Astrocyte (in vitro differentiated cells and primary cell): ENCODE data around the gene APBA2. TPM values are rescaled to one million over a fixed set of nuclear protein-coding genes. Genes with fewer than 3 reads are reported as not detected.

Source experiments
- DNase-seq: peaks from one replicate; pipeline ENCODE4 v3.0.0-alpha.2; 2010; ENCODE audit warnings: low read depth
- FAIRE-seq: peaks from 2 replicates; lab custom pipeline; 2011; peaks lifted over from hg19 to GRCh38; lab: Jason Lieb, UNC
- H2AFZ ChIP-seq: 2 replicates; pipeline ENCODE4 v1.6.0; 2012; ENCODE audit warnings: low read depth, low read length, inconsistent platforms
- H3K27ac ChIP-seq: 2 replicates; pipeline ENCODE4 v1.5.1; 2011; ENCODE audit warnings: low read depth, low read length, inconsistent platforms
- H3K27me3 ChIP-seq: 2 replicates; pipeline ENCODE4 v1.6.0; 2011; ENCODE audit warnings: low read length, inconsistent platforms; ENCODE audit not compliant: insufficient read depth
- H3K36me3 ChIP-seq: 2 replicates; pipeline ENCODE4 v1.5.1; 2011; ENCODE audit warnings: low read length, inconsistent platforms; ENCODE audit not compliant: insufficient read depth
- H3K4me1 ChIP-seq: 2 replicates; pipeline ENCODE4 v1.5.1; 2011; ENCODE audit warnings: low read length, inconsistent platforms; ENCODE audit not compliant: insufficient read depth
- H3K4me2 ChIP-seq: 2 replicates; pipeline ENCODE4 v1.6.0; 2012; ENCODE audit warnings: low read length, inconsistent platforms
- H3K4me3 ChIP-seq: 2 replicates; pipeline ENCODE4 v1.5.1; 2011; ENCODE audit warnings: low read depth, mild to moderate bottlenecking, low read length, inconsistent platforms; ENCODE audit not compliant: insufficient read depth
- H3K79me2 ChIP-seq: 2 replicates; pipeline ENCODE4 v1.6.0; 2012; ENCODE audit warnings: mild to moderate bottlenecking, low read length, inconsistent platforms; ENCODE audit not compliant: insufficient read depth
- H3K9ac ChIP-seq: 2 replicates; pipeline ENCODE4 v1.6.0; 2012; ENCODE audit warnings: mild to moderate bottlenecking, low read length, inconsistent platforms
- H3K9me3 ChIP-seq: 2 replicates; pipeline ENCODE4 v1.5.1; 2012; ENCODE audit warnings: low read depth, mild to moderate bottlenecking, low read length, inconsistent platforms; ENCODE audit not compliant: insufficient read depth
- H4K20me1 ChIP-seq: 2 replicates; pipeline ENCODE4 v1.6.0; 2012; ENCODE audit warnings: low read length, inconsistent platforms; ENCODE audit not compliant: insufficient read depth
- H3K27ac Mint-ChIP-seq: one replicate; pipeline ENCODE4 v1.8.0; 2021; ENCODE audit warnings: mild to moderate bottlenecking, mixed read lengths; ENCODE audit not compliant: unreplicated experiment
- H3K27me3 Mint-ChIP-seq: one replicate; pipeline ENCODE4 v1.8.0; 2021; ENCODE audit warnings: low read depth, mixed read lengths; ENCODE audit not compliant: unreplicated experiment
- H3K36me3 Mint-ChIP-seq: one replicate; pipeline ENCODE4 v1.8.0; 2021; ENCODE audit warnings: low read depth, mixed read lengths; ENCODE audit not compliant: unreplicated experiment
- H3K4me1 Mint-ChIP-seq: one replicate; pipeline ENCODE4 v1.8.0; 2021; ENCODE audit warnings: low read depth, mixed read lengths; ENCODE audit not compliant: unreplicated experiment
- H3K4me3 Mint-ChIP-seq: one replicate; pipeline ENCODE4 v1.8.0; 2021; ENCODE audit warnings: mild to moderate bottlenecking, moderate library complexity, mixed read lengths; ENCODE audit not compliant: unreplicated experiment
- H3K9me3 Mint-ChIP-seq: one replicate; pipeline ENCODE4 v1.8.0; 2021; ENCODE audit warnings: mild to moderate bottlenecking, mixed read lengths; ENCODE audit not compliant: unreplicated experiment
- EZH2 ChIP-seq: IDR thresholded peaks from 2 replicates; pipeline ENCODE4 v1.6.1; 2012; ENCODE audit warnings: mild to moderate bottlenecking, low read length, inconsistent platforms; ENCODE audit not compliant: insufficient read depth
- total RNA-seq: library from RNA; stranded (reverse); gene quantifications from 2 replicates; pipeline ENCODE4 v1.2.1, GENCODE V29; 2021
- TF ChIP-seq, protein P1 (sequence below): IDR thresholded peaks from 2 replicates; pipeline ENCODE4 v1.5.1; 2011; ENCODE audit warnings: low read depth, mild to moderate bottlenecking, inconsistent platforms, low read length, moderate library complexity; ENCODE audit not compliant: insufficient read depth

Gene APBA2
- total RNA-seq, 1 donor from 2014 or later: 15.2 TPM

GRCh38 chr15:28892789-28893610 lies 7.2 kb downstream of the APBA2 start:
- TF ChIP-seq EZH2: no peak
- TF ChIP-seq, protein P1, sequence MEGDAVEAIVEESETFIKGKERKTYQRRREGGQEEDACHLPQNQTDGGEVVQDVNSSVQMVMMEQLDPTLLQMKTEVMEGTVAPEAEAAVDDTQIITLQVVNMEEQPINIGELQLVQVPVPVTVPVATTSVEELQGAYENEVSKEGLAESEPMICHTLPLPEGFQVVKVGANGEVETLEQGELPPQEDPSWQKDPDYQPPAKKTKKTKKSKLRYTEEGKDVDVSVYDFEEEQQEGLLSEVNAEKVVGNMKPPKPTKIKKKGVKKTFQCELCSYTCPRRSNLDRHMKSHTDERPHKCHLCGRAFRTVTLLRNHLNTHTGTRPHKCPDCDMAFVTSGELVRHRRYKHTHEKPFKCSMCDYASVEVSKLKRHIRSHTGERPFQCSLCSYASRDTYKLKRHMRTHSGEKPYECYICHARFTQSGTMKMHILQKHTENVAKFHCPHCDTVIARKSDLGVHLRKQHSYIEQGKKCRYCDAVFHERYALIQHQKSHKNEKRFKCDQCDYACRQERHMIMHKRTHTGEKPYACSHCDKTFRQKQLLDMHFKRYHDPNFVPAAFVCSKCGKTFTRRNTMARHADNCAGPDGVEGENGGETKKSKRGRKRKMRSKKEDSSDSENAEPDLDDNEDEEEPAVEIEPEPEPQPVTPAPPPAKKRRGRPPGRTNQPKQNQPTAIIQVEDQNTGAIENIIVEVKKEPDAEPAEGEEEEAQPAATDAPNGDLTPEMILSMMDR: no peak
- FAIRE-seq (no peak), DNase-seq (peak; percentile 58)
- H3K36me3 Mint-ChIP-seq: peaks cover 2% of the 10 kb centered on the region
- no peaks in the 10 kb centered on the region for H3K9me3 ChIP-seq
- H3K27me3 Mint-ChIP-seq: no peaks in the 10 kb centered on the region
- H3K4me1 ChIP-seq: peaks cover 3% of the 10 kb centered on the region
- peaks cover 11% of the 10 kb centered on the region for H3K4me1 Mint-ChIP-seq
- no peak overlapping the region for H3K27ac Mint-ChIP-seq
- peaks cover 36% of the 10 kb centered on the region for H3K79me2 ChIP-seq
- no peak overlapping the region for H3K27ac ChIP-seq
- peaks cover 35% of the 10 kb centered on the region for H4K20me1 ChIP-seq
- no peak overlapping the region for H3K4me3 ChIP-seq
- no peaks in the 10 kb centered on the region for H3K27me3 ChIP-seq
- H3K36me3 ChIP-seq: no peaks in the 10 kb centered on the region
- no peak overlapping the region for H2AFZ ChIP-seq
- H3K4me3 Mint-ChIP-seq: no peak overlapping the region
- no peaks in the 10 kb centered on the region for H3K9me3 Mint-ChIP-seq
- H3K9ac ChIP-seq: no peak overlapping the region
- H3K4me2 ChIP-seq: no peak overlapping the region

DNA sequence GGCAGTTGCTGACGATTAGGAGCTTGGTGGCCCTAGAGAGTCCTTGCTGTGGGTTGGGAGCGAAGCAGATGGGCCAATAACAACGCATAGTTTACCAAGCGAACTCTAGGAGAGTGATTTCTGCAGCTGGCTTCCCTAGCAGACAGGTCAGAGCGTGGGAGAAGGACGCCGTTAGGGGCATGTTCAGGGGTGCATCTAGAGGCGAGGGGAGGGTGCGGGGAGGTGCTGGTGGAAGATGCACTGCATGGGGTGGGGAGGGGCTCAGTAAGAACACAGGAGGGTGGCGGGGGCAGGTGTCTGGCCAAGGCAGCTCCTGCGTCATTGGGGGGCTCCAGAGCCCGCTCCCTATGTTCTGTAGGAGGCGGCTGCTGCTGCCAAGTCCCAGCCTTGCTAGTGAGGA lies 8.9 kb downstream of the APBA2 start:
- Histone ChIP-seq H2AFZ (no peak overlapping the region), H3K9ac (no peak overlapping the region), H3K36me3 (no peaks in the 10 kb centered on the region), H3K79me2 (peaks cover 36% of the 10 kb centered on the region), H3K4me1 (peaks cover 3% of the 10 kb centered on the region), H3K4me2 (no peak overlapping the region), H3K27ac (no peak overlapping the region), H4K20me1 (peaks cover 30% of the 10 kb centered on the region), H3K4me3 (no peak overlapping the region), H3K27me3 (no peaks in the 10 kb centered on the region), H3K9me3 (no peaks in the 10 kb centered on the region)
- H3K4me3 Mint-ChIP-seq: no peak overlapping the region
- peaks cover 2% of the 10 kb centered on the region for H3K36me3 Mint-ChIP-seq
- peaks cover 10% of the 10 kb centered on the region for H3K4me1 Mint-ChIP-seq
- DNase-seq (no peak), FAIRE-seq (no peak)
- no peak for TF ChIP-seq EZH2
- TF ChIP-seq, protein P1: no peak
- no peak overlapping the region for H3K27ac Mint-ChIP-seq
- no peaks in the 10 kb centered on the region for H3K9me3 Mint-ChIP-seq
- H3K27me3 Mint-ChIP-seq: no peaks in the 10 kb centered on the region

DNA sequence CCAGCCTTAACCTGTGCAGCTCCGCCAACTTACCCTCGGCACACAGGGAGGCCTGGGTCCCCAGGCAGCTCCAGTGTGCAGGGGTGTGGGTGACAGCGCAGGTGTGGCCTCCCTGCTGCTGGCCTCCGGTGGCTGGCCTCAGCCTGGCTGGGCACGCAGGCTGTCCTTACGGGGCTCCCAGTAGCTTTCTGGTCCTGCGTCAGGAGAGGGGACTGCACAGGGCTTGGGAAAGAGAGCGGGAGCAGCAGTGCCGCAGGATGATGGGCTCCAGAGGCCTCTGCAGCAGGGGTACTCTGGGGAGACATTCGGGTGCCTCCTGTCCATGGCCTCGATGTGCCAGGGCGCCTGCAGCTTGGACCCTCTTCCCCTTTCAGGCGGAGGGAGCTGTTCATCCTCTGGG lies 9.4 kb downstream of the APBA2 start:
- H3K9ac ChIP-seq: no peak overlapping the region
- Mint-ChIP-seq H3K4me3 (no peak overlapping the region), H3K27me3 (no peaks in the 10 kb centered on the region), H3K27ac (no peak overlapping the region), H3K4me1 (peaks cover 10% of the 10 kb centered on the region), H3K9me3 (no peaks in the 10 kb centered on the region), H3K36me3 (peaks cover 2% of the 10 kb centered on the region)
- no peaks in the 10 kb centered on the region for H3K9me3 ChIP-seq
- no peak overlapping the region for H2AFZ ChIP-seq
- H3K79me2 ChIP-seq: peaks cover 36% of the 10 kb centered on the region
- H3K36me3 ChIP-seq: no peaks in the 10 kb centered on the region
- H3K27ac ChIP-seq: no peak overlapping the region
- peaks cover 3% of the 10 kb centered on the region for H3K4me1 ChIP-seq
- peaks cover 35% of the 10 kb centered on the region for H4K20me1 ChIP-seq
- no peak overlapping the region for H3K4me2 ChIP-seq
- no peak for FAIRE-seq
- DNase-seq: no peak
- H3K4me3 ChIP-seq: no peak overlapping the region
- TF ChIP-seq, protein P1: no peak
- TF ChIP-seq EZH2: no peak
- no peaks in the 10 kb centered on the region for H3K27me3 ChIP-seq
